ENCODE results near the gene BCO1.

BCO1 gene

DNA sequence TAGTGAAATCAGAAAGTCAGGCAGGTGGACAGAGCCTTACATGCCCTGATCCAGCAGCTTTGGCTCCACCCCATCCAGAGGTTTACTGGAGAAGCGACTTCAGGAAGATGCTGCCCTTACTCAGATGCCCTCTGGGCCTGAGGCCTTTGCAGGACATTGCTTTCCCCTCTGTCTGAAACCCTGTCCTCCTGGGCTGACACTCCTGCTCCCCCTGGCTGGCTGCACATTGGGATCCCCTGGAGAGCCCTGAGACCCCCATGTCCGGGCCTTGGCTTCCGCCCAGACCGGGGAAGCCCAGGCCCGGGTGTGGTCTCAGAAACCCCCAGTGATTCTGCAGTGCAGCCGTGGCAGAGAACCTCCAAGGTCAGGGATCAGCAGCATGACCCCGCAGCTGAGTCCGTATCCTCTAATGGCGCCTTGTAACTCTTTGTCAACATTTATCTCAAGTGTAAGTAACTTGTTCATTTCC lies 36.6 kb downstream of the BCO1 start:
- no peaks in the 10 kb centered on the region for H4K20me1 ChIP-seq (ENCODE audit: insufficient read depth, low read length)
- H3K27ac ChIP-seq (ENCODE audit: low read depth, low read length, poor library complexity, severe bottlenecking) = no peak overlapping the region
- H3K27me3 ChIP-seq (ENCODE audit: insufficient read depth, low read length) = no peaks in the 10 kb centered on the region
- H3K4me2 ChIP-seq (ENCODE audit: low read length) = no peak overlapping the region
- peaks cover 13% of the 10 kb centered on the region for H3K4me1 ChIP-seq (ENCODE audit: insufficient read depth, low read length, severe bottlenecking)
- no peaks in the 10 kb centered on the region for H3K9me3 ChIP-seq (ENCODE audit: low read length)
- no peaks in the 10 kb centered on the region for H3K36me3 ChIP-seq (ENCODE audit: insufficient read depth, low read length)
- no peaks in the 10 kb centered on the region for H3K9me2 ChIP-seq (ENCODE audit: low read depth, low read length)
- no peaks in the 10 kb centered on the region for H3F3A ChIP-seq (ENCODE audit: insufficient read depth, low read length)
- no peak overlapping the region for H3K4me3 ChIP-seq (ENCODE audit: low read depth, low read length, poor library complexity, severe bottlenecking)
- TF ChIP-seq CTCF (IDR thresholded peaks at IDR 0.05; ENCODE audit: low read length) (no peak), EZH2 (IDR thresholded peaks at IDR 0.05; ENCODE audit: borderline replicate concordance, low read length) (no peak)
- no peak overlapping the region for H3K9ac ChIP-seq (ENCODE audit: low read length)
- H3K79me2 ChIP-seq (ENCODE audit: insufficient read depth, low read length) = no peaks in the 10 kb centered on the region
- H2AFZ ChIP-seq (ENCODE audit: low read length) = no peak overlapping the region

GRCh38 chr16:81275795-81276194 lies 37.3 kb downstream of the BCO1 start:
- TF ChIP-seq EZH2 (IDR thresholded peaks at IDR 0.05; ENCODE audit: borderline replicate concordance, low read length) (no peak), CTCF (IDR thresholded peaks at IDR 0.05; ENCODE audit: low read length) (no peak)
- H3K9me3 ChIP-seq (ENCODE audit: low read length) = no peaks in the 10 kb centered on the region
- H3K36me3 ChIP-seq (ENCODE audit: insufficient read depth, low read length) = no peaks in the 10 kb centered on the region

DNA sequence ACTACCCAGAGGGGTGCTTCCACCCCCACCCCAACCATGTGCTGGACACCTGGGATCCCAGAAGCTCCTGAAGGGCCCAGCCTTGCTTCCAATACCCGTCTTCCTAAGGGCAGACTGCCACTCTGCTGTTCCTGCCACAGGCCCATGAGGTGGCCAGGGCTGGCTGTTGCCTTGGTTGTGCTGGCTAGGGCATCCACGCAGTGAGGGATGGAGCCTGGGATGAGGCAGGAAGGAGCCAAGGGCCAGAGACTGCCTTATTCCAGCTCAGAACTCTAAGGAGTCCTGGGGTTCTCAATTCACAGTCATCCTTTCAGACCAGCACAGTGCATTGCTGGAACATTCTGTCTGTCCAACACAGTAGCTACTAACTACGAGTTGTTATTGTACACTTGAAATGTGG lies 37.8 kb downstream of the BCO1 start:
- Histone ChIP-seq H3K9ac (ENCODE audit: low read length) (no peak overlapping the region), H3K4me1 (ENCODE audit: insufficient read depth, low read length, severe bottlenecking) (peaks cover 13% of the 10 kb centered on the region), H3K79me2 (ENCODE audit: insufficient read depth, low read length) (no peaks in the 10 kb centered on the region), H3K27me3 (ENCODE audit: insufficient read depth, low read length) (no peaks in the 10 kb centered on the region), H2AFZ (ENCODE audit: low read length) (no peak overlapping the region), H3K4me2 (ENCODE audit: low read length) (no peak overlapping the region), H3K9me3 (ENCODE audit: low read length) (no peaks in the 10 kb centered on the region), H4K20me1 (ENCODE audit: insufficient read depth, low read length) (no peaks in the 10 kb centered on the region), H3K27ac (ENCODE audit: low read depth, low read length, poor library complexity, severe bottlenecking) (no peak overlapping the region), H3K9me2 (ENCODE audit: low read depth, low read length) (no peaks in the 10 kb centered on the region), H3K36me3 (ENCODE audit: insufficient read depth, low read length) (no peaks in the 10 kb centered on the region), H3K4me3 (ENCODE audit: low read depth, low read length, poor library complexity, severe bottlenecking) (no peak overlapping the region), H3F3A (ENCODE audit: insufficient read depth, low read length) (no peaks in the 10 kb centered on the region)
- no peak for TF ChIP-seq EZH2 (IDR thresholded peaks at IDR 0.05; ENCODE audit: borderline replicate concordance, low read length)
- no peak for TF ChIP-seq CTCF (IDR thresholded peaks at IDR 0.05; ENCODE audit: low read length)

More at GRCh38 chr16:81275795-81276194, 37.3 kb downstream of the BCO1 start:
- H3K9ac ChIP-seq (ENCODE audit: low read length) = no peak overlapping the region
- H3K79me2 ChIP-seq (ENCODE audit: insufficient read depth, low read length) = no peaks in the 10 kb centered on the region
- H3K4me2 ChIP-seq (ENCODE audit: low read length) = no peak overlapping the region
- no peak overlapping the region for H3K27ac ChIP-seq (ENCODE audit: low read depth, low read length, poor library complexity, severe bottlenecking)
- no peaks in the 10 kb centered on the region for H3F3A ChIP-seq (ENCODE audit: insufficient read depth, low read length)
- H4K20me1 ChIP-seq (ENCODE audit: insufficient read depth, low read length) = no peaks in the 10 kb centered on the region
- no peaks in the 10 kb centered on the region for H3K9me2 ChIP-seq (ENCODE audit: low read depth, low read length)
- no peaks in the 10 kb centered on the region for H3K27me3 ChIP-seq (ENCODE audit: insufficient read depth, low read length)
- H3K4me3 ChIP-seq (ENCODE audit: low read depth, low read length, poor library complexity, severe bottlenecking) = no peak overlapping the region
- peaks cover 13% of the 10 kb centered on the region for H3K4me1 ChIP-seq (ENCODE audit: insufficient read depth, low read length, severe bottlenecking)
- no peak overlapping the region for H2AFZ ChIP-seq (ENCODE audit: low read length)
